SK-N-MC (cell line): ENCODE measurements around the gene SRRM4.

Source experiments
- EZH2 ChIP-seq: fragments of 200-600 bp; sonication (generic); IDR thresholded peaks from one replicate; pipeline ENCODE4 v1.6.1; 2017; ENCODE audit warnings: antibody characterized with exemption
- FOXP2 ChIP-seq: optimal IDR thresholded peaks from 2 replicates; pipeline ENCODE3; 2011; ENCODE audit warnings: mild to moderate bottlenecking, moderate library complexity; ENCODE audit not compliant: insufficient read depth; ENCODE audit errors: extremely low read length, control extremely low read depth
- POLR2AphosphoS5 ChIP-seq: IDR thresholded peaks from 2 replicates; pipeline ENCODE4 v1.6.1; 2012; ENCODE audit warnings: mild to moderate bottlenecking, low read depth, low read length, borderline replicate concordance

DNA sequence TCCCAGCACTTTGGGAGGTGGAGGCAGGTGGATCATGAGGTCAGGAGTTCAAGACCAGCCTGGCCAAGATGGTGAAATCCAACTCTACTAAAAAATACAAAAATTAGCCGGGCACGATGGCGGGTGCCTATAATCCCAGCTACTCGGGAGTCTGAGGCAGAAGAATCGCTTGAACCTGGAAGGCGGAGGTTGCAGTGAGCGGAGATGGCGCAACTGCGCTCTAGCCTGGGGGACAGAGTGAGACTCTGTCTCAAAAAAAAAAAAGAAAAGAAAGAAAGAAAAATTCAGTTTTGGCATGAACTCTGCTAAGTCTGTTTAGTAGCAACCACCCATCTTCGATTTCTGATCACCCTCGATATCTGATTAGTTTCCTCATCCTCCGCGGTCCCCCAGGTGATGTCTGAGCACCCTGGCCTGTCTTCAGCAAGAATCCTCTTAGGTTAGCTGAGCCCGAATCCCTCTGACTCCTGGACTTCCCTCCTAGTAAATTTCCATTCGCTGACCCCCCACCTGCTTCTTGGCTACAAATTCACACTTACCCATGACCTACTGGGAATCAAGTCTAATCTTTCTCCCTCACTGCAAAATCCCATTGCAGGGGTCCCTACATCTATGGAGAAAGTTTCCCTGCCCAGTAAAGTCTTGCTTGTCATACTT, 196.5 kb downstream of the SRRM4 start:
- TF ChIP-seq POLR2AphosphoS5 (no peak), EZH2 (no peak), FOXP2 (no peak)
